Measurements from ENCODE around the gene RTBDN.

RTBDN gene

GRCh38 chr19:12791345-12792050 is 42.9 kb downstream of the RTBDN start, which contains the start of gene JUNB:
Gene JUNB, plus strand, starts transcription at chr19:12791486. Its CDS starts 286 bp downstream, at chr19:12791772.
- DNase-seq: peak; percentile 99

- DNase-seq: no peak
These were observed 43.6 kb downstream of the RTBDN start for GRCh38 chr19:12790628-12791344.

DNA sequence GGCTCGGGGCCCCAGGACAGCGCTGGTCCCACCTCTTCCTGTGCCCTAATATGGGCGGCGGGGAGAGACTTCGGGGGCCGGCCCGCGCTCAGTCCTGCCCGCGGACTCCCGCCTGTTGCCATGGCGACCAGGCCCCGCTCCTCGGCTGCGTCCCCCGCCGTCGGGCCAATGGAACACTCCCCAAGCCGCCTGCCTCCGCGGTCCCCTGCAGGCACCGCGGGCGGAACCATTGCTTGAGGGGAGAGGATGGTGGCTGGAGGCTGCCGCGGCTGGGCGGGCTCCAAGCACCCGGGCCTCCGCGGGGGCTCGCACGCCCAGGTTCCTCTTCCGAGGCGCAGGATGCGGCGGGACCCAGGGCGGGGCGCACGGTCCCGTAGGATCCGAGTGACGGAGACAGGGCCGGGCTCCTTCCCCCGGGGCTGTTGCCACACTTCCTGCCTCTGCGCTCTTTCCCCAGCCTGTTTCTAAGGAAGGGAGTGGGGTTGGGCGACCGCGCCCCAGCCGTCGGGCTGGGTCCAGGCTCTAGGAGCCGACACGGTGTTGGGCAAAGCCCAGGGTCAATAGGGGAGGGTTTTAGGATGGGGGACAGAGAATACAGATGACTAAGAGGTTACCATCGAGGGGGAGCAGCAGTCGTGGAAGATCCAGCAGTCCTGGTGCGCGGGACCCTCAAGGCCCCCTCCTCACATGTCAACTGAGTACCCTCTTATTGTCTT is 44.3 kb downstream of the RTBDN start:
- DNase-seq: peak; percentile 82

- no peak for DNase-seq
These were observed 45.1 kb downstream of the RTBDN start for GRCh38 chr19:12789098-12789903.

DNA sequence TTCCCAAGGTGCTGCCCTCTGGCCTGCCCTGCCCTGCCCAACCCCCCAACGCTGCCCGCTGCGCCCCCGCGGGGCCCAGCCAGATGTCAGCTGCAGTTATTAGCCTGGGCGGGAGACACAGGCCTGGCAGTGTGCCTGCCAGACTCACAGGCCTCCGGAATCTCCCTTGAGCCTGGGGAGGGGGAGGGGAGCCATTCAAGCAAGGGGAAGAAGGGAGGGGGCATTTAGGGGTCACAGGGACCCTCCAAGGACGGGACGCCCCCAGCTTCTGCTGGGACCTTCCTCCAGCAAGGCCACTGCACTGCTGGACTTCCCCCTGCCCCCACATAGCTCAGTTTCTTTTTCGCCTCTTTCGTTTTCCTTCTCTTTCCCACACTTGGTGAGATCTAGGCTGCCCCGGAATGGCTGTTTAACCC is 45.7 kb downstream of the RTBDN start:
- DNase-seq: no peak

DNA sequence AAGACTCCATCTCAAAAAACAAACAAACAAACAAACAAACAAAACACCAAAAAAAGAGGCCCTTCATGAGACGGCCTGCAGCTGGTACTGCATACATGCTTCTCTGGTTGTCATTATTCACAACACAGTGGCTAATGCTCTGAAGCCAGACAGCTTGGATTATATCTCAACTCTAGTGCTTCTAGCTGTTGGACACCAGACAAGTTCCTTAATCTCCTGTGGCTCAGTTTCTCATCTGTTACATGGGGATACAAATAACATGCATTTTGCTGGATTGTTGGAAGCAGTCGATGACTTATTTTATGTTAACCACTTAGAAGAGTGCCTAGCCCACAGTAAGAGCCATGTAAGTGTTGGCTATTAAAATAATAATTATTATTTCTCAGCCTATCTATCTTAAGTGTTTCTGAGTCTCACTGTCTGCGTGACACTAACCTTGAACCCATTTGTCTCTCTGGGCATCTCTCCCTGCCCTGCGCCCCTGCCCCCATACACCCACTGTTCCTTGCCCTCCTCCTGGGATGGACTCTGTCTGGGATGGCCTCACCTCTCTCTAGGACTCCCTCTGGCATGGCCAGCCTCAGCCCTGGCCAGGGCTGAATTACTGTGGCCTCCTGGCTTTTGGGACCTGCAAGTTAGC is 46.2 kb downstream of the RTBDN start:
- no peak for DNase-seq

DNA sequence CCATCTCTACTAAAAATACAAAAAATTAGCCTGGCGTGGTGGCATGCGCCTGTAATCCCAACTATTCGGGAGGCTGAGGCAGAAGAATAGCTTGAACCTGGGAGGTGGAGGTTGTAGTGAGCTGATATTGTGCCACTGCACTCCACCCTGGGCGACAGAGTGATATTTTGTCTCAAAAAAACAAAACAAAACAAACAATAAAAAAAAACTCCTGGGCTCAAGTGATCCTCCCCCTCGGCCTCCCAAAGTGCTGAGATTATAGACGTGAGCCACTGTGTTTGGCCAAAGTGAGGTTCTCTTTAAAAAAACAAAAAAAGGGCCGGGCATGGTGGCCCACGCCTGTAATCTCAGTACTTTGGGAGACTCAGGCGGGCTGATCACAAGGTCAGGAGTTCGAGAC is 46.9 kb downstream of the RTBDN start:
- DNase-seq: no peak

- no peak for DNase-seq
These were observed 47.4 kb downstream of the RTBDN start for GRCh38 chr19:12786952-12787351.

GRCh38 chr19:12786141-12786870 is 48.1 kb downstream of the RTBDN start:
- no peak for DNase-seq

- no peak for DNase-seq
These were observed 48.8 kb downstream of the RTBDN start for GRCh38 chr19:12785431-12786031.

- no peak for DNase-seq
These were observed 49.4 kb downstream of the RTBDN start for GRCh38 chr19:12784871-12785430.

- DNase-seq: no peak
These were observed 49.9 kb downstream of the RTBDN start for GRCh38 chr19:12784394-12784870.

- DNase-seq: no peak
These were observed 50.5 kb downstream of the RTBDN start for GRCh38 chr19:12783849-12784393.

GRCh38 chr19:12783291-12783848 is 51.0 kb downstream of the RTBDN start:
- DNase-seq: no peak

DNA sequence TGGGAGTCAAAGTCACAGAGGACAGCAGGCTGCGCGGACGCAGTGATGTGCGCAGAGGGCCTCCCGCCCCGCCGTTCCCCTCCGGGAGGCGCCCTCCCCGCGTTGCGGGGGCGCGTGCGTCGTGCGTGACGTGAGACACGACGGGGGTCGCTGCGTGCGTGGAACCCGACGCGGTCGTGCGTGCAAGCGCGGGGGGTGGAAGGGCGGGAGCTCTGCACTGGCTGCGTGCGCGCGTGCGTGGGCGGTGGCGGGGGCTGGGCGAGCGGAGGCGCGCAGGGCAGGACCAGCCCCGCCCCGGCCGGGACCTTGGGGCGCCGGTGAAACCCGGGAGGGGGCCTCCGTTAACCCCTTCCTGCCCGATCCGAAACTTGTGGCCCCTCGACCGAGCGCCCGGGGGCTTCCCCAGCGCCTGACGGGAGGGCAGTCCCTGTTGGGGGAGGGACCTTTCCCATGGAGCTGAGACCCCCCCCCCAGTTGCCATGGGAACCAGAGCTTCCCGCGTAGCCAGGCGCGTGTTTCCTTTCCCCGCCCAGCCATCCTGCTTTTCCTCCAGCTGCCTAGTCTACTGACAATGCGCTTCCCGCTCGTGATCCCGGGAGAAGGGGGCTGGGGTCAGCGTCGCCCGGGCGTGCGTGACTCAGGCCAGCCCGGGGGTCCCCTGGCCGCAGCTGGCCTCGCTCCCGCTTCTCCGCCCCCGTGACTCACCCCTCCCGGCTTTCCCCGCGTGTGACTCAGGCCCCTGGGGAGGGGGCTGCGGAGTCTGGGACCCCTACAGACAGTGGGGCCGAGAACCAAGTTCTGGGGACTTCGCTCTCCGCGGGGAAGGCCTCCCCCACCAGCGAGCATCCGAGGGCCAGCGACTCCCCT is 51.7 kb downstream of the RTBDN start:
- peak; percentile 88 for DNase-seq

GRCh38 chr19:12782174-12782423 is 52.3 kb downstream of the RTBDN start:
- DNase-seq: no peak

DNA sequence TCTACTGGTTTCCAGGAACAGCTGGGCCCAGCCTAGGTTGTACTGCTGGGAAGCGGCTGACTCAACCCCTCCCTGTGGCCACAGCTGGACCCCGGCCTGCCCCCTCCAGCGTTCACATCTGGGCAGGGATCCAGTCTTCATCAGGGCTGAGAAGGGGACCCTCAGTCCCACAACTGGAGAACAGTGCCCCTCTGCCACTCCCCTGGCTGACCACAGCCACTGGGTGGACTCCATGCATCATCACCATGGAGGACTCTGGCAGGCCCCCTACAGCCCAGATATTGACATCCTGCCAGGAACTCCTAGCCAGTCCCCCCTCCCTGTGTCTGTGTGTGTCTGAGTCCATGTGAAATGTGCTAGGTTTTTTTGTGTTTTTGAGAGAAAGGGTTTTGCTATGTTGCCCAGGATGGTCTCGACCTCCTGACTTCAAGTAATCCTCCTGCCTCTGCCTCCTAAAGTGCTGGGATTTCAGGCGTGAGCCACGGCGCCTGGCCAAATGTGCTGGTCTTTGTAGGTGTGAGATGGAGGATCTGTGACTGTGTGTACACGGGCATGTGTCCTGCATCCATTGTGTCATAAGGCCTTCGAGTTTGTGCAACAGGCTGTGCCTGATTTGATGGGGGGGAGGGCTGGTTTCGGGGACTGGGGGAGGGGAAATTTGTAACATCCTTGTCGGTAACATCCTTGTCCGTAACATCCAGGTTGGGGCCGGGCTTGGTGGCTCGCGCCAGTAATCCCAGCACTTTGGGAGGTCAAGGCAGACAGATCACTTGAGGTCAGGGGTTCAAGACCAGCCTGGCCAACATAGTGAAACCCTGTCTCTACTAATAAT is 55.0 kb downstream of the RTBDN start:
- no peak for DNase-seq

DNA sequence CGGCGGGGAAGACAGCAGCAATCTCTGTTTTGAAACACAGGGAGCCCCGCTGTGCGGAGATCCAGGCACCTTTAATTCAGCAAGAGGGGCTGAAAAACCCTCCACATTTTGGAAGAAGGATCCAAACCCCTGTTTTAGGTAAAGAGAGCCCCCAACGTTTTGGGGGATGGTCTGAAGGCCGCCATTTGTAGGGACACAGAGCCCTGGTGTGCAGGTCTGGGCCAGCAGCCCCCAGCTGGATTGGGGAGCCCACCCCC is 55.5 kb downstream of the RTBDN start:
- no peak for DNase-seq
